GM12875 (cell line): Measurements from ENCODE around the gene TRAF1.

Source experiments
- H3K4me3 ChIP-seq: one replicate; pipeline ENCODE4 v1.5.1; 2011; ENCODE audit warnings: low read depth, low read length, control low read depth
- TF ChIP-seq, protein P1 (sequence below): IDR thresholded peaks from 2 replicates; pipeline ENCODE4 v1.5.1; 2011; ENCODE audit warnings: low read depth, mild to moderate bottlenecking, control low read depth, inconsistent platforms, low read length, moderate library complexity, borderline replicate concordance; ENCODE audit not compliant: insufficient read depth

TRAF1 gene

DNA sequence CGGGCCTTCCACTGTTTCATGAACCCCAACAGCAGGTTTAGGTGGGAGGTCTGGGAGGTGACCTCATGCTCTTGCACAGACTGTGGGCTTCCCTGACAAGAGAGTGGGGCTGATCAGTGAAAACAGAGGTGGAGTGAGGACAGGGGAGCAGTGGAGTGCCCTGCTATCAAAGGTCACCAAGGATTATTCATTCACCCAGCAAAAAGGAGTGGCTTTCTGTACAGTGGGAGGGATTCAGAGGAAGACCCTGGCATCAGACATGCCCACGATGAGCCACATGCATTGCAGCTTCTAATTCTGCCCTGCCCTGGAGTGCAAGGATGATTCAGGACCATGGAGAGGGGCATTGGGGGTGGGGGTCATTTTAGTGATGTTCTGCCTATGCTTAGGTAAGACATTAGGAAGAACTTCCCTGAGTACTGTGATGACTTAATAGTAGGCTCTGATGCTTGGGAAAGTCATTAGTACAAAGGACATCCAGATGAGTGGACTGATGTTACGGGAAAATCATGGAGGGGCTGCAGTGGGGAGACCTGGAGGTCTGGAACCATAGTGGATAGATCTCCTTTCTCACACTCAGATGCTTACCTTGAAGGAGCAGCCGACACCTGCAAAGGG, 12.8 kb downstream of the TRAF1 start:
- H3K4me3 ChIP-seq = no peak overlapping the region
- TF ChIP-seq, protein P1, sequence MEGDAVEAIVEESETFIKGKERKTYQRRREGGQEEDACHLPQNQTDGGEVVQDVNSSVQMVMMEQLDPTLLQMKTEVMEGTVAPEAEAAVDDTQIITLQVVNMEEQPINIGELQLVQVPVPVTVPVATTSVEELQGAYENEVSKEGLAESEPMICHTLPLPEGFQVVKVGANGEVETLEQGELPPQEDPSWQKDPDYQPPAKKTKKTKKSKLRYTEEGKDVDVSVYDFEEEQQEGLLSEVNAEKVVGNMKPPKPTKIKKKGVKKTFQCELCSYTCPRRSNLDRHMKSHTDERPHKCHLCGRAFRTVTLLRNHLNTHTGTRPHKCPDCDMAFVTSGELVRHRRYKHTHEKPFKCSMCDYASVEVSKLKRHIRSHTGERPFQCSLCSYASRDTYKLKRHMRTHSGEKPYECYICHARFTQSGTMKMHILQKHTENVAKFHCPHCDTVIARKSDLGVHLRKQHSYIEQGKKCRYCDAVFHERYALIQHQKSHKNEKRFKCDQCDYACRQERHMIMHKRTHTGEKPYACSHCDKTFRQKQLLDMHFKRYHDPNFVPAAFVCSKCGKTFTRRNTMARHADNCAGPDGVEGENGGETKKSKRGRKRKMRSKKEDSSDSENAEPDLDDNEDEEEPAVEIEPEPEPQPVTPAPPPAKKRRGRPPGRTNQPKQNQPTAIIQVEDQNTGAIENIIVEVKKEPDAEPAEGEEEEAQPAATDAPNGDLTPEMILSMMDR = no peak

DNA sequence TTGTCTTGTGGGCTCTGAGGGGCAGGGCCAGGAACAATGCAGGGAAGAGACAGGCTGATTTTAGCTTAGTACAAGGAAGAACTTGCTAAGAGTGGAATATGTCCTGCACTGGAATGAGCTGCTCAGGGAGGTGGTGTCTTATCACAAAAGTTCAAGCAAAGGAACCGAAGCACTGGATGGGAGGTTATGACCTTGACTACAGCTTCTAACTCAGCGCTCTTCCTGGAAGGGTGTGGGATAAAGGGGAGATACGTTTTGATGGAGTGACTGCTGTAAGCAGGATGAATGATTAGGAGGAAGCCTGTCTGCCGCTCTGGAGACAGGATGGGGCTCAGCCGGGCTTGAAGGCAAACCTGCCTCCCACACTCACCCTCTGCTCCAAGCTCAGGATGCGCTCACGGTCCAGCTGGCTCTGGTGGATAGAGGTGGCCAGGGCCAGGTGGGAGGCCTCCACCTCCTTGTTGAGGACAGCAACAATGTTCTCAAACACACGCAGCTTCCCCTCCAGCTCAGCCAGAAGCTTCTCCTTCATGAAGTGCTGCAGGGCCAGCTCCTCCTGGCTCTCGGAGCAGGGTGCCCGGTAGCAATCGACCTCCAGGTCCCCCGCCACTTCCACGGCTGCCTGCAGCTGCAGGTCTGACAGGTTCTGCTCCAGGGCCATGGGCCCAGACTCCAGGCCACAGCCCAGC, 13.5 kb downstream of the TRAF1 start:
- TF ChIP-seq, protein P1 = no peak

GRCh38 chr9:120911295-120911837, 15.2 kb downstream of the TRAF1 start:
- TF ChIP-seq, protein P1 = no peak
- H3K4me3 ChIP-seq = no peak overlapping the region

More for the DNA sequence above, 13.5 kb downstream of the TRAF1 start:
- H3K4me3 ChIP-seq = no peak overlapping the region

DNA sequence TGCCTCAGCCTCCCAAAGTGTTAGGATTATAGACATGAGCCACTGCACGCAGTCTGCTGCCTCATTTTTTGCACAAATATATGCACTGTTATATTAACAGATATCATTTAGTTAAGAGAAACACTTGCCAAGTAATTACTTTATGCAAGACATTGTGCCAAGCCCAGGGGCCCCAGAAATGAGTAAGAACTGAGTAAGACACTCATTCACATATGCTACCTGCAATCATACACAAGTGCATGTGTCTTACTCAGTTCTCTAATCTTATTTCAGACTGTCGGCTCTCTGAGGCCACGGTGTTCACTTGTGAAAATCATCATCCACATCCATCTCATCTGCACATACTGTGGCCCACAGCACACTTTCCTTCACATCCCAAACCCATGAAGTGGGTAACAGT, 16.0 kb downstream of the TRAF1 start:
- TF ChIP-seq, protein P1 = no peak
- no peak overlapping the region for H3K4me3 ChIP-seq

DNA sequence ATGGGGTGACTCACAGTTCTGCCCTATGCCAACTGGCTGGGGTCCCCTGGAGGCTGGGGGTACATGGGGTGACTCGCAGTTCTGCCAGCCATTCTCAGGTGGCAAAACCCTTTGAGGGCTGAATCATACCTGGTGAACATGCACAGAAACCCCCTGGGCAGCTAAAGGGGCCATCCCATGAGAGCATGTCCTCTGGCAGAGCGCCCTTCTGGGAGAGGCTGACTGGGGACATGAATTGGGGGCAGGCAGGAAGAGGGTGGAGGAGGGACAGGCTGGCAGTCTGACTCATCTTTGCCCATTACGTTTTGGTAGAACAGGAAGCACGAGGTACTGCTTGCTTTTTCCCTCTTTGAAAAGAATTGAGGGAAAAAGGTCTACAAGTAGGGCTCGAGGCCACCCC, 16.7 kb downstream of the TRAF1 start:
- TF ChIP-seq, protein P1 = no peak
- H3K4me3 ChIP-seq = no peak overlapping the region

DNA sequence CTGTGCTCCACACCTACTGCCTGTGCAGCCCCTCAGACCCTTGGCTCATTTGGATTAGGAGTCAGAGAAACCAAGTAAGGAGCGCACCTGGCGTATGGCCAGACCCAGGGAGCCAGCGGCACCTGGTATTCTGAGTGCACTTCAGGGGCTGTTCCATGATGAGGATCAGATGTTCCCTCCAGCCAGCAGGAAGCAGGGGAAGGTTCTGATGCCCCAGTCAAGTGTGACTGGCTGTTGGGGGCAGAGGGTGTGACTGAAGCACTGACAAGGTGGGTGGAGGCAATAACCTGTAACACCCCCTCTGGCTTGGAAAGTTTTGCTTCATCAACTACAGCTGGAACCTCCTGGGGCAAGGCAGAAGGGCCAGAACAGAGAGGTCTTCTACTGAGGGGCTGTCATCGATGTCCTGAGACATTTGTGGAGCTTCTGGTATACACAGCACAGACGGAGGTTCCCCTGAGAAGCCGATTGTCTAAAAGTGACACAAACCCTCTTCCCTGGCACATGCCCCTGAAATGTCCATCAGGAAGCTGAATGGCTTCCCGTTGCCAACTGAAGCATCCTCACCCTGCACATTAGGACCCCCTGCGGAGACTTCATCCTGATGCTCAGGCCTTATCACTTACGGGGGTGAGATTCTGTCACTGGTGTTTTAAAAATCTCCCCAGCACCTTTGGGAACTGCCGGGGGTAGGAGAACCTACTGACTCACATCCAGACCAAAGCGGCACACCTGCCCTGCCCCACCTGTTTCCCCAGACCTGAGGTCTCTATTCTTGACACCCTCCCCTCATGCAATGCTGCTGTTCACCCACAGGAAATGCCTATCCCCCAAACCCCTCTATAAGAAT, 21.1 kb downstream of the TRAF1 start:
- H3K4me3 ChIP-seq = no peak overlapping the region
- TF ChIP-seq, protein P1 = no peak
